HG02571 (cell line): Measurements from ENCODE around the gene FGD3.

Experiments used
- ATAC-seq: cut with Tn5 transposase; IDR thresholded peaks from one replicate; pipeline ENCODE4 v1.9.1; 2021; ENCODE audit warnings: mild to moderate bottlenecking, moderate library complexity; ENCODE audit not compliant: unreplicated experiment

The FGD3 gene

GRCh38 chr9:93028448-93029006 lies 81.2 kb downstream of the FGD3 start:
- ATAC-seq = no peak

- ATAC-seq = no peak
Measured at GRCh38 chr9:93030642-93031628, 83.6 kb downstream of the FGD3 start.

GRCh38 chr9:93031629-93032430 lies 84.5 kb downstream of the FGD3 start:
- no peak for ATAC-seq

DNA sequence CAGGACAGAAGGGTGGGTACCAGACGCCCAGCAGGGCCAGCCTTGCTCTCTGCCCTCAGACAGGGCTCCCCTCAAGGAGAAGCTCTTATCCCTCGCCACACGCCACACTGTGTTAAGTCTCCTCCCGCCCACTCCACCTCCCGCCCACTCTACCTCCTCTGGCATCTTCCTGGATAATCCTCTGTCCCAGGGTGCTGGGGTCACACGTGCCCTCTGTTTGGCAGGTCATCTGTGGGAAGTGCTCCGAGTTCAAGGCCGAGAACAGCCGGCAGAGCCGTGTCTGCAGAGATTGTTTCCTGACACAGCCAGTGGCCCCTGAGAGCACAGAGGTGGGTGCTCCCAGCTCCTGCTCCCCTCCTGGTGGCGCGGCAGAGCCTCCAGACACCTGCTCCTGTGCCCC lies 85.2 kb downstream of the FGD3 start:
- ATAC-seq = no peak

DNA sequence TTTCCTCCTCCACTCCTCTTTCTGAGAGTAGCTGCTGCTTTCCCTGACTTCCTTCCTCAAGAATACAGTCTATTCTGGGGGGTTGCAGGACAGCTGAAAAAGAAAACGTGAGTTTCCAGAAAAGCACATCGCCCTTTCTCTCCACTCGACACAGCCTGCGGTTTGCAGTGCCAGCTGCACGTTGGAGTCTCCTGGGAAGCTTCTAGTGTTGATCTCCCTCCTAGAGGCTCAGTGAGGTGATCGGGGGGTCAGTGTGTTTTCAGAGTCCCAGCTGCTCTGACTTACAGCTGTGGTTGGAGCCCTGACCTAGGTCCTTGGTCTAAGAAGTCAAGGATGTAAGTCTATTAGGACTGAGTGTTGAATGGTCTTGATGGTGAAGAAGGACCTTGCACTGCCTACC lies 86.2 kb downstream of the FGD3 start:
- ATAC-seq = no peak

GRCh38 chr9:93035106-93035660 lies 87.9 kb downstream of the FGD3 start:
- ATAC-seq = no peak

DNA sequence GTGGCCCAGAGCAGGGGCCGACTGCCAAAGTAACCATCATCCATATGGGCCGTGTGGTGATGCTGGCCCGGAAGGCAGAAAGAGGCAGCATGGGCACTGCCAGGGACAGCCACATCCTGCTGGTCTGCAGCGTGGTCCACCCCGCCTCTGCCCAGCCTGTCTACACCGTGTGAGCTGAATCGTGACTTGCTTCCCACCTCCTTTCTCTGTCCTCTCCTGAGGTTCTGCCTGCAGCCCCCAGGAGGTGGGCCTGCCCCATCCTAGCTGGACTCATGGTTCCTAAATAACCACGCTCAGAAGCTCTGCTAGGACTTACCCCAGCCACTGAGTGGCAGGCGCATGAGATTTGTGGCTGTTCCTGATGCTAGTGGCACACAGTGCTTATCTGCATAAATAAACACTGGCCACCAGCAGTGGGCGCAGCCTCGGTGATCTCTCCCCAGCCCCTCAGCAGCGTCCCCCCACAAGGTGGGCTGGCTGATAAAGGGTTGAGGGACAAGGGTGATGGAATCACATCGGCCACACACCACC lies 88.6 kb downstream of the FGD3 start:
- ATAC-seq = no peak

DNA sequence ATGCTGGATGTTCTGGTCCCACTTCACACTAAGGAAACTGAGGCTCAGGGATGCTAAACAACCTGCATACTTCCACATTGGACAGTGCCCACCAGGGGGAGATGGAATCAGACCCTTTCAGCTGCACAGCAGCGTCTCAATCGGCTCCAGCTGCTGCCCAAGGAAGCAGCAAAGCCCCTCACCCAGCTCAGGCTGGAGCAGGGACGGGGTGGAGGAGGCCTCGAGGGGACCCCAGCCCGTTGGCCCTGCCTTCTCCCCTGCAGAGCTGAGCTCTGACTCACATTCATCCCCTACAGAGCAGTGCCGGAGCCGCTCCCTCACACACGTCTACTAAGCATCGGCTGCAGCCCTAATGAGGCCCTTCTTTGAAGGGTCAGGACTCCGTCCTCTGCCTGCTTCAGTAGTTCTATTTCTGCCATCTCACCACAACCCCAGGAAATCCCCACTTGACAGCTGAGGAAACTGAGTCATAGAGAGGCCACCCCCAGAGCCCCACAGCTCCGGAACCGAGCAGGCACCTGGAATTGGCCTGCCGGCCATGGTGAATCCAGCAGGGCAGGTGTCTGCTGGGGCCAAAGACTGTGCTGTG lies 89.7 kb downstream of the FGD3 start:
- no peak for ATAC-seq

GRCh38 chr9:93037476-93037971 lies 90.2 kb downstream of the FGD3 start:
- ATAC-seq = no peak

DNA sequence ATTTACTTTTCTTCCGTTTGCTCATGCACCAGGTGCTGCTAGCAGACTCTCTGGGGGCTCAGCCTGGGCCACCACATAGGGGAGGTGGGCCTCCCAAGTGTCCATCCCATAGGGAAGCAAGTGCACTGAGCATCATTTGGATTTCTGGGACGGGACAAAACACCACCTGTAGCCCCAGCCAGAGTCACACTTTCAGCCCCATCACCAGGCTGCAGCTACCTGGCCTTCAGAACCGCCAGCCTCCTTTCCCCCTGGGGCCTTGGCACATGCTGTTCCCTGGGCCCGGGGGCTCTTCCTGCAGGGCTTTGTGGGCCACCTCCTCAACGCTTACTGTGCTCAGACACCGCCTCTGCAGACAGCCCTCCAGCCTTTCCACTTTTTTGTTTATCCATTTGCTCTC lies 91.6 kb downstream of the FGD3 start:
- ATAC-seq = no peak

- no peak for ATAC-seq
Measured at GRCh38 chr9:93039456-93039855, 92.1 kb downstream of the FGD3 start.

- ATAC-seq = no peak
Measured at GRCh38 chr9:93039976-93040375, 92.7 kb downstream of the FGD3 start.

DNA sequence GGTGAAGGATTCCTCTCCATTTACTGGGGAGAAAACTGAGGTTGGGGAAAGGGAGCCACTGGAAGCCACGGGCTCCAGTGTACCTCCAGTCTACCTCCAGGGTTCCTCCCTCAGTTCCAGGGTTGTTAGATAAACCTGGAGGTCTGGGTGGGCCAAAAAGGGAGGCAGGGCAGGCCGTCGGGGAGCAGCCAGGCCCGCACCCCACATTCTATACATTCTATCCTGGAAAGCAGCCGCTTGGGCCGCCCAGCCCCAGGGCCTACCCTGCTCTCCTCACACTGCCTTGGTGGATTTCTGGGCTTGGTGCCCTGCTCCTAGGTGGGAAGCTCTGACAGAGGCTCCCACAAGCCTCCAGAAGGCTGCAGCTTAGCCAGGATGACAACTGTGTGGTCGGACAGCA lies 93.1 kb downstream of the FGD3 start:
- ATAC-seq = no peak

DNA sequence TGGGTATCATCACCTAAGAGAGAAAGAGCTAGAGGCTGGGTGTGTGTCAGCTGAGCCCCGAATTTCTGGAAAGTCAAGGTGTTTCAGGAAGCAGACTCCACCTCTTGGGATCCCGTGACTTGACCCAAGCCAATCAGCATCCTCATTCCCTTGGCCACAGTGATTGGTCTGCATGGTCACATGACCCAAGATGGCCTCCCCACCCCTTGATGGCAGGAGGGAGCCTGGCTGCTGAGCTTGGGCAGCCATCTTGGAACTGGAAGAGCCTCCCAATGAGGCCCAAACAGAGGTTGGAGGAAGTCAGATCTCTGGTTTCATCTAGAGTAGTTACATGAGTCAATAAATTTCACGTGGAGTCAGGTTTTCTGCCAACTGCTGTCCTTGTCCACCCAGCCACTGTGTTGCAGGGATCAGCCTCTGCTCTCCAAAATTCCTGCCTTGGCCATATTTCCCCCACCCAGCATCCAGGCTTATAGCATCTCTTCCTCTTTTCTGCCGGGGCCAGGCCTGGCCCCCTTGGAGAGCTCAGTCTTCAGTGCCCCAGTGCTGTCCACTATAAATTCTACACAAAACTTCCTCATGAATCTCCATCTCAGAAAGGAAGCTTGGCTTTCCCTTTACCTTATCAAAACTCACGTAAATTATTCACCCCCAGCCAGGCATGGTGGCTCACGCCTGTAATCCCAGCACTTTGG lies 93.9 kb downstream of the FGD3 start:
- no peak for ATAC-seq

DNA sequence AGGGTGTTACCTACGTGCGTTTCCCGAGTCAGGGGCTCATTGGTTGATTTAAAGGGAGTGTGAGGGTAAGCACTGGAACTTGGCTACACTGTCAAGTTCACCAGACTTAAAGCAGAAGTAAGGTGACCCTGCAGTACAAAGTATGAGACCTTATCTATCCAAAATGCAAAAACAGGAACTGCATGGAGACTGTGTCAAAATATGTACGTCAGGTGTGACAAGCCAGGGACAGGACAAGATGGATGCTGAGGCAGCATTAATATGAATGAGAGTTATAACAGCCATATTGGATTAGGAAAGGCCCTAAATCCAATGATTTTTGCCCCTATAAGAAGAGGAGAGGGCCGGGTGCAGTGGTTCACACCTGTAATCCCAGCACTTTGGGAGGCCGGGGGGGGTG lies 95.8 kb downstream of the FGD3 start:
- no peak for ATAC-seq

DNA sequence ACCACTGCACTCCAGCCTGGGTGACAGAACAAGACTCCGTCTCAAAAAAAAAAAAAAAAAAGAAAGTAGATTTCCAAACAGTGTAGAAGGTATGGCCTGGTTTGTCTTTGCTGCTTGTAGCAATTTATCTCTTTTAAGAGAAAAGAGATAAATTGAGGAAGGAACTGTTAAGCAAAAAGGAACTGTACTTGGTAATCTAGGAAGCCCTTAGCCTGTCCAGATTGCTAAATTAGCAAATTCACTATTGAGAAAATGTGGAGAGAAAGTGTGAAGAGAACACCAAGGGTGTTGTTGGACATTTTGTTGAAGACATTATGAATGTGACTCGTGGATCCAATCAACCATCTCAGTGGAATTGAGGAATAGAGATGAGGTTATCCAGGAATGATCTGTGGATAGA lies 98.2 kb downstream of the FGD3 start:
- no peak for ATAC-seq

GRCh38 chr9:93048566-93049448 lies 101.5 kb downstream of the FGD3 start:
- no peak for ATAC-seq

DNA sequence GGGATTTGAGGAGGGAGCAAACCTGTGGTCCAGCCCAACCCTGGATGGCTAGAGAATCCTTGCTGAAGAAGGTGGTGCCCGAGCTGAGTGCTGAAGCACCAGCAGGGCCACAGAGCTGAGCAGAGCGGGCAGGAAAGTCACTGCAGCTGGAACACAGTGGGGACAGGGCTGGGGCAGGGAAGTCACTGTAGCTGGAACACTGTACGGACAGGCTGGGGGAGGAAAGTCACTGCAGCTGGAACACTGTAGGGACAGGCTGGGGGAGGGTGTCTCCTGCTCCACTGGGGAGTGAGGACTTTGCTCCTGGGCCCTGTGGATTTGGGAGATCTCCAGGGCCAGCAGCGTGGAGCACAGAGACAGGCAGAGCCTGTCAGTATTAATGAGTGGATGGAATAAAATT lies 102.2 kb downstream of the FGD3 start:
- no peak for ATAC-seq

DNA sequence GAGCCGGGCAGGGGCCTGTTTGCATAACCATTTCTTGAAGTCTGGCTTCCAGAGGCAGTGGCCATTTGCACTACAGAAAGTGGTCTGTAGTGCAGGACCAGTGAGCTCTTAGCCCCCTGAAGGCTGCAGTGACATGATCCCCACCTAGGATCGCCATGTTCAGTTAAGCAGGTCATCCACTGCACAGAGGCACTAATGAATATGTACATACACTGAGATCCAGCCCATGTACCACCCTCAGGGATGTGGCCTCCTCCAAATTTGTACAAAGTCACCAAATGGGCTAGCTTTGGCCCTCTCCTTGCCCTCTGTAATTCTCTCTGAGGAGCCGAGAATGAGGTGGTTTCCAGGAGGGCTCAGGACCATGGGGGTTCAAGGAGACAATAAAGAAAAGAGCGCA lies 102.9 kb downstream of the FGD3 start:
- ATAC-seq = no peak
